H1 (cell line): ENCODE data around the gene GPRC5D. TPM values are rescaled to one million over a fixed set of nuclear protein-coding genes. Genes with fewer than 3 reads are reported as not detected.

Experiments used
- CTCF ChIA-PET: fragments of 300-600 bp; sonication (Branson Sonifier 250); formaldehyde crosslinking; loops from one replicate; lab custom pipeline; 2021; ENCODE audit not compliant: partially characterized antibody; lab: Charles Lee
- POLR2A ChIA-PET: fragments of 300-600 bp; sonication (Branson Sonifier 250); formaldehyde crosslinking; loops from one replicate; lab custom pipeline; 2021; ENCODE audit warnings: inconsistent platforms; ENCODE audit not compliant: partially characterized antibody; lab: Charles Lee
- DNase-seq, 2 experiments: peaks; one replicate each; pipeline versions ENCODE4 v3.0.0 to v3.0.0-alpha.2; 2010 to 2022; ENCODE audit warnings: low spot score in 2 of 2, low read depth in 1 of 2, mixed read lengths in 1 of 2
- FAIRE-seq: peaks from 2 replicates; lab custom pipeline; 2011; peaks lifted over from hg19 to GRCh38; lab: Jason Lieb, UNC
- H2AFZ ChIP-seq: 2 replicates; pipeline ENCODE4 v1.8.1; 2012; ENCODE audit warnings: low read length, inconsistent platforms
- H2AK5ac ChIP-seq: 2 replicates; pipeline ENCODE4 v1.6.1; 2013; ENCODE audit warnings: low read depth, low read length
- H2BK120ac ChIP-seq: replicated peaks from 2 replicates; pipeline ENCODE3; 2013; ENCODE audit warnings: low read depth, low read length, inconsistent platforms
- H2BK12ac ChIP-seq: 2 replicates; pipeline ENCODE4 v1.6.1; 2013; ENCODE audit warnings: low read depth, low read length
- H2BK15ac ChIP-seq: 2 replicates; pipeline ENCODE4 v1.6.1; 2013; ENCODE audit warnings: low read length
- H2BK20ac ChIP-seq: 2 replicates; pipeline ENCODE4 v1.6.1; 2013; ENCODE audit warnings: low read length
- H2BK5ac ChIP-seq: 2 replicates; pipeline ENCODE4 v1.6.1; 2013; ENCODE audit warnings: low read depth, low read length
- H3K14ac ChIP-seq: 2 replicates; pipeline ENCODE4 v1.6.1; 2013; ENCODE audit warnings: inconsistent platforms; ENCODE audit not compliant: insufficient read length
- H3K18ac ChIP-seq: 2 replicates; pipeline ENCODE4 v1.6.1; 2013; ENCODE audit warnings: low read length; ENCODE audit errors: extremely low read depth
- H3K23ac ChIP-seq: 2 replicates; pipeline ENCODE4 v1.6.1; 2013; ENCODE audit warnings: inconsistent platforms; ENCODE audit not compliant: insufficient read length
- H3K23me2 ChIP-seq: 2 replicates; pipeline ENCODE4 v1.6.1; 2013; ENCODE audit warnings: low read depth, low read length
- H3K27ac ChIP-seq: 2 replicates; pipeline ENCODE4 v1.6.1; 2011; ENCODE audit warnings: low read depth, low read length, inconsistent platforms
- H3K27me3 ChIP-seq, 4 experiments: replicated peaks in 1 of 4; 1 replicate in 1 of 4; 2 replicates in 3 of 4; pipeline versions ENCODE4 v1.6.1 to v1.8.1; 2011 to 2013; ENCODE audit warnings: low read length in 3 of 4, mild to moderate bottlenecking in 3 of 4, inconsistent platforms in 2 of 4, mixed read lengths in 2 of 4, moderate library complexity in 1 of 4; ENCODE audit not compliant: control insufficient read depth in 3 of 4, insufficient read depth in 3 of 4; ENCODE audit errors: extremely low read depth in 1 of 4
- H3K36me3 ChIP-seq, 4 experiments: 2 replicates each; pipeline versions ENCODE4 v1.6.1 to v1.8.1; 2011 to 2013; ENCODE audit warnings: mild to moderate bottlenecking in 4 of 4, low read length in 3 of 4, moderate library complexity in 2 of 4, control low read depth in 1 of 4, inconsistent platforms in 1 of 4; ENCODE audit not compliant: insufficient read depth in 4 of 4, control insufficient read depth in 2 of 4
- H3K4ac ChIP-seq: replicated peaks from 2 replicates; pipeline ENCODE3; 2013; ENCODE audit warnings: low read length, low read depth, mixed read lengths, inconsistent platforms; ENCODE audit not compliant: insufficient read length
- H3K4me1 ChIP-seq, 4 experiments: replicated peaks in 1 of 4; 1 replicate in 1 of 4; 2 replicates in 3 of 4; pipeline versions ENCODE4 v1.6.1 to v1.8.1; 2011 to 2013; ENCODE audit warnings: low read length in 3 of 4, inconsistent platforms in 2 of 4, mixed read lengths in 1 of 4; ENCODE audit not compliant: insufficient read depth in 4 of 4, control insufficient read depth in 3 of 4
- H3K4me2 ChIP-seq, 2 experiments: 2 replicates each; pipeline versions ENCODE4 v1.6.1 to v1.8.1; 2011 to 2013; ENCODE audit warnings: low read depth in 2 of 2, low read length in 2 of 2, control low read depth in 1 of 2, inconsistent platforms in 1 of 2, mild to moderate bottlenecking in 1 of 2; ENCODE audit not compliant: insufficient read depth in 1 of 2
- H3K4me3 ChIP-seq, 4 experiments: fragments of 200-600, 300-600 bp in 1 of 4; sonication (generic), shearing (Covaris generic), sonication (Bioruptor Twin) in 1 of 4; 2 replicates each; pipeline versions ENCODE4 v1.5.1 to v1.8.1; 2011 to 2016; ENCODE audit warnings: low read length in 4 of 4, low read depth in 3 of 4, control low read depth in 2 of 4, inconsistent platforms in 2 of 4, mild to moderate bottlenecking in 2 of 4, mixed read lengths in 1 of 4, moderate library complexity in 1 of 4; ENCODE audit not compliant: insufficient read depth in 2 of 4; ENCODE audit errors: extremely low read depth in 1 of 4
- H3K56ac ChIP-seq: replicated peaks from 2 replicates; pipeline ENCODE3; 2013; ENCODE audit warnings: low read depth, mild to moderate bottlenecking, mixed read lengths, low read length, inconsistent platforms; ENCODE audit not compliant: insufficient read length
- H3K79me1 ChIP-seq: 2 replicates; pipeline ENCODE4 v1.6.1; 2013; ENCODE audit warnings: low read depth, low read length, control low read depth
- H3K79me2 ChIP-seq, 2 experiments: 2 replicates each; pipeline versions ENCODE4 v1.6.1 to v1.8.1; 2012 to 2013; ENCODE audit warnings: low read length in 2 of 2, mild to moderate bottlenecking in 2 of 2, inconsistent platforms in 1 of 2; ENCODE audit not compliant: insufficient read depth in 2 of 2, control insufficient read depth in 1 of 2
- H3K9ac ChIP-seq, 4 experiments: replicated peaks in 1 of 4; 1 replicate in 1 of 4; 2 replicates in 3 of 4; pipeline versions ENCODE4 v1.6.1 to v1.8.1; 2011 to 2013; ENCODE audit warnings: low read depth in 3 of 4, low read length in 3 of 4, control low read depth in 2 of 4, mild to moderate bottlenecking in 2 of 4, moderate library complexity in 2 of 4, inconsistent platforms in 1 of 4; ENCODE audit errors: extremely low read depth in 1 of 4
- H3K9me3 ChIP-seq, 2 experiments: 2 replicates each; pipeline versions ENCODE4 v1.6.1 to v1.8.1; 2012 to 2013; ENCODE audit warnings: mild to moderate bottlenecking in 2 of 2, moderate library complexity in 2 of 2, control low read depth in 1 of 2, inconsistent platforms in 1 of 2, low read depth in 1 of 2, low read length in 1 of 2, mixed read lengths in 1 of 2; ENCODE audit not compliant: insufficient read depth in 2 of 2
- H4K20me1 ChIP-seq, 2 experiments: replicated peaks in 1 of 2; 2 replicates each; pipeline versions ENCODE3 to v1.8.1; 2011 to 2013; ENCODE audit warnings: inconsistent platforms in 2 of 2, low read length in 2 of 2, mild to moderate bottlenecking in 1 of 2; ENCODE audit not compliant: insufficient read depth in 2 of 2, control insufficient read depth in 1 of 2
- H4K5ac ChIP-seq: 2 replicates; pipeline ENCODE4 v1.6.1; 2013; ENCODE audit warnings: low read length, low read depth, mixed read lengths, inconsistent platforms; ENCODE audit not compliant: insufficient read length
- H4K8ac ChIP-seq: 2 replicates; pipeline ENCODE4 v1.8.0; 2013; ENCODE audit warnings: mild to moderate bottlenecking, moderate library complexity, low read length, inconsistent platforms; ENCODE audit not compliant: insufficient read depth; ENCODE audit errors: extremely low read depth
- H4K91ac ChIP-seq: replicated peaks from 2 replicates; pipeline ENCODE3; 2013; ENCODE audit warnings: low read length, mixed read lengths, inconsistent platforms; ENCODE audit not compliant: insufficient read length
- KDM1A ChIP-seq: fragments of 200-600, 300-600 bp; sonication (generic); IDR thresholded peaks from 2 replicates; pipeline ENCODE4 v1.7.1; 2016; ENCODE audit warnings: mild to moderate bottlenecking, low read length, borderline replicate concordance
- NANOG ChIP-seq: IDR thresholded peaks from 2 replicates; pipeline ENCODE4 v1.6.1; 2011; ENCODE audit warnings: low read length, low read depth, mild to moderate bottlenecking, inconsistent platforms; ENCODE audit not compliant: insufficient read depth, poor library complexity, severe bottlenecking
- POU5F1 ChIP-seq: IDR thresholded peaks from 2 replicates; pipeline ENCODE4 v1.6.1; 2011; ENCODE audit warnings: low read depth, mild to moderate bottlenecking, low read length, moderate library complexity
- RNF2 ChIP-seq: fragments of 200-900, 300-1000 bp; sonication (generic); IDR thresholded peaks from 2 replicates; pipeline ENCODE4 v1.7.1; 2016; ENCODE audit warnings: borderline replicate concordance, low read depth, mild to moderate bottlenecking, antibody characterized with exemption, low read length; ENCODE audit not compliant: poor library complexity, severe bottlenecking; ENCODE audit errors: missing control alignments
- SIN3A ChIP-seq, 2 experiments: IDR thresholded peaks in 1 of 2; conservative IDR thresholded peaks in 1 of 2; 2 replicates each; pipeline ENCODE4 v1.6.1; 2011 to 2012; ENCODE audit warnings: low read length in 2 of 2, improper control_type of control experiment in 1 of 2, low read depth in 1 of 2, mild to moderate bottlenecking in 1 of 2
- SP1 ChIP-seq: IDR thresholded peaks from 2 replicates; pipeline ENCODE4 v1.6.1; 2011; ENCODE audit warnings: low read depth, low read length
- SP2 ChIP-seq: IDR thresholded peaks from 2 replicates; pipeline ENCODE4 v1.6.1; 2012; ENCODE audit warnings: mild to moderate bottlenecking, low read length, inconsistent platforms
- TAF7 ChIP-seq: optimal IDR thresholded peaks from 2 replicates; pipeline ENCODE3; 2011; ENCODE audit warnings: low read depth, mild to moderate bottlenecking, inconsistent platforms, low read length, moderate library complexity, borderline replicate concordance
- TBP ChIP-seq: IDR thresholded peaks from 2 replicates; pipeline ENCODE4 v1.6.1; 2011; ENCODE audit warnings: low read depth, low read length, improper control_type of control experiment
- WGBS, 2 experiments: shearing (Covaris generic) in 1 of 2; methylation state at CpG; one replicate each; pipeline versions ENCODE4 v1.1.6 to v1.1.7; 2013 to 2015; ENCODE audit warnings: low lambda C conversion rate in 2 of 2, mixed read lengths in 2 of 2, inconsistent platforms in 1 of 2, low coverage in 1 of 2, missing lambda C conversion rate in 1 of 2; ENCODE audit not compliant: insufficient replicate concordance in 2 of 2, insufficient coverage in 1 of 2, insufficient read length in 1 of 2; ENCODE audit errors: extremely low coverage in 1 of 2, missing lambda C conversion rate in 1 of 2; 5-methylcytosine and 5-hydroxymethylcytosine counted together
- polyA plus RNA-seq, 7 experiments: library from polyadenylated mRNA; depleted of rRNA in 3 of 7; stranded (reverse) in 5 of 7; unstranded in 2 of 7; fragments of >200 nt in 5 of 7; fragments of 200-250 nt in 2 of 7; gene quantifications; 1 replicate in 5 of 7; 2 replicates in 1 of 7; 4 replicates in 1 of 7; pipeline versions ENCODE4 v1.2.1 to v1.2.3, GENCODE V29; 2011 to 2013; ENCODE audit warnings: missing spikeins in 2 of 7, mixed read lengths in 2 of 7
- total RNA-seq: library from RNA; stranded (reverse); fragmentation: NEBNext Ultra II Directional; extraction: Animal tissue kit (Norgen Biotek cat#: 25700); gene quantifications from 2 replicates; pipeline ENCODE4 v1.2.1, GENCODE V29; 2021

Gene GPRC5D
- total and polyA plus RNA-seq, 2 of the 8 experiments (the other 6 are each of a cell fraction or from before 2014, with no cell fraction given) = 0.45 TPM; not detected in 1

- no peak for FAIRE-seq
- H4K91ac ChIP-seq = no peak overlapping the region
Observed at GRCh38 chr12:12934556-12934955, 17.4 kb downstream of the GPRC5D start.

More at GRCh38 chr12:12934556-12934955, 17.4 kb downstream of the GPRC5D start:
- DNase-seq = no peak
- Histone ChIP-seq H2BK120ac (no peak overlapping the region), H2AK5ac (no peak overlapping the region), H4K20me1 (no peaks in the 10 kb centered on the region), H3K23ac (no peak overlapping the region), H3K18ac (no peak overlapping the region), H3K27me3 (no peaks in the 10 kb centered on the region), H3K14ac (no peak overlapping the region), H3K4me1 (no peaks in the 10 kb centered on the region), H3K4me3 (no peak overlapping the region), H2BK20ac (no peak overlapping the region), H3K23me2 (no peaks in the 10 kb centered on the region), H3K79me1 (no peaks in the 10 kb centered on the region), H3K4me2 (no peak overlapping the region), H3K4ac (no peak overlapping the region), H3K79me2 (no peaks in the 10 kb centered on the region), H2AFZ (no peak overlapping the region), H4K8ac (no peak overlapping the region), H3K27ac (no peak overlapping the region), H3K36me3 (no peaks in the 10 kb centered on the region), H2BK5ac (no peak overlapping the region), H3K9ac (no peak overlapping the region), H4K5ac (no peak overlapping the region), H2BK15ac (no peak overlapping the region), H3K56ac (no peak overlapping the region), H3K9me3 (no peaks in the 10 kb centered on the region), H2BK12ac (no peak overlapping the region)
- ChIA-PET POLR2A (no interaction called here), CTCF (interaction anchor here (0.9 to 2.1 kb wide), 4 partner anchors 13 to 98 kb away, joined by 3 to 6 read pairs (median 5); no protein-coding TSS in a partner anchor)
- 79% methylated on average over 8 of the region's 8 CpGs; no CpG with 5 or more reads in 1 of the 2 experiments for WGBS, 2 experiments
- TF ChIP-seq KDM1A (no peak), SP2 (no peak), SIN3A (conservative IDR thresholded peaks at IDR 0.05 in 1 of 2, IDR thresholded peaks at IDR 0.05 in 1 of 2; ENCODE audit: low read depth in 1 of 2, low read length in 2 of 2) (no peak), NANOG (no peak), RNF2 (no peak), POU5F1 (no peak), TAF7 (no peak), TBP (no peak), SP1 (no peak)
